GM10266 (cell line): ENCODE data around the gene NPAS3.

Source experiments
- DNase-seq: peaks from one replicate; pipeline ENCODE4 v3.0.0; 2012; ENCODE audit errors: extremely low spot score
- CTCF ChIP-seq: IDR thresholded peaks from 2 replicates; pipeline ENCODE4 v1.5.1; 2012; ENCODE audit warnings: mild to moderate bottlenecking, low read depth; ENCODE audit not compliant: control insufficient read depth, insufficient read depth; ENCODE audit errors: missing control alignments

NPAS3 gene

GRCh38 chr14:33736979-33737378 is 798.3 kb downstream of the NPAS3 start:
- DNase-seq = no peak
- no peak for TF ChIP-seq CTCF

- TF ChIP-seq CTCF = no peak
- DNase-seq = no peak
Observed at GRCh38 chr14:33737446-33737845, 798.8 kb downstream of the NPAS3 start.

GRCh38 chr14:33738029-33738428 is 799.4 kb downstream of the NPAS3 start:
- DNase-seq = no peak
- no peak for TF ChIP-seq CTCF

GRCh38 chr14:33738491-33738890 is 799.8 kb downstream of the NPAS3 start:
- DNase-seq = no peak
- no peak for TF ChIP-seq CTCF

- TF ChIP-seq CTCF = no peak
- no peak for DNase-seq
Observed at GRCh38 chr14:33740531-33740930, 801.9 kb downstream of the NPAS3 start.

GRCh38 chr14:33742166-33742565 is 803.5 kb downstream of the NPAS3 start:
- TF ChIP-seq CTCF = no peak
- DNase-seq = no peak

- no peak for TF ChIP-seq CTCF
- no peak for DNase-seq
Observed at GRCh38 chr14:33745163-33745562, 806.5 kb downstream of the NPAS3 start.
